ENCODE results near the gene DNAJA4.
A peak's percentile ranks its signal among the peaks of the same experiment; 100 is the strongest.

Gene DNAJA4

DNA sequence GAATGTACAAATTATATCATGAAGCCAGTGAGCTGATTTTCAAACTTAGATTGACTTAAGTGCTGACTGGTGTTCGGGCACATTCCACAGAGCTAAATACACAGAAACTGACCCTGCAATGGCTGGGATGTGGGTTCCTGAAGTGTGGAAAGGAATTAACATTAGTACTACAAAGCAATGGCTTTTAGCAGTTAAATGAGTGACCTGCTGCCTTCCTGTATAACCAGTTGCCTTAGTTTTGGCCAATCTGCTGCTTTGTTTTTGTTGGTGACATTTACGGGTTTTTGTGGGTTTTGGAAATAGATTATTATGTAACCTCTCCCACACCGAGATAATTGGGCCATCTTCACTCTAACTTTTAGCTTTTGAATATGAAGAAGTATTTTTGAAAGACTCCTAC, 37.5 kb downstream of the DNAJA4 start:
- in situ Hi-C loops (cut with HindIII; ENCODE audit: low pct_ligation_motif_present, low sequenced_read_pairs) = no loop called here
- no peak for DNase-seq
- no peaks in the 10 kb centered on the region for H3K27me3 ChIP-seq (replicated peaks)
- no peak overlapping the region for H3K4me3 ChIP-seq (ENCODE audit: low read depth, low read length)
- no peaks in the 10 kb centered on the region for H3K36me3 ChIP-seq (replicated peaks)
- TF ChIP-seq, protein P1, sequence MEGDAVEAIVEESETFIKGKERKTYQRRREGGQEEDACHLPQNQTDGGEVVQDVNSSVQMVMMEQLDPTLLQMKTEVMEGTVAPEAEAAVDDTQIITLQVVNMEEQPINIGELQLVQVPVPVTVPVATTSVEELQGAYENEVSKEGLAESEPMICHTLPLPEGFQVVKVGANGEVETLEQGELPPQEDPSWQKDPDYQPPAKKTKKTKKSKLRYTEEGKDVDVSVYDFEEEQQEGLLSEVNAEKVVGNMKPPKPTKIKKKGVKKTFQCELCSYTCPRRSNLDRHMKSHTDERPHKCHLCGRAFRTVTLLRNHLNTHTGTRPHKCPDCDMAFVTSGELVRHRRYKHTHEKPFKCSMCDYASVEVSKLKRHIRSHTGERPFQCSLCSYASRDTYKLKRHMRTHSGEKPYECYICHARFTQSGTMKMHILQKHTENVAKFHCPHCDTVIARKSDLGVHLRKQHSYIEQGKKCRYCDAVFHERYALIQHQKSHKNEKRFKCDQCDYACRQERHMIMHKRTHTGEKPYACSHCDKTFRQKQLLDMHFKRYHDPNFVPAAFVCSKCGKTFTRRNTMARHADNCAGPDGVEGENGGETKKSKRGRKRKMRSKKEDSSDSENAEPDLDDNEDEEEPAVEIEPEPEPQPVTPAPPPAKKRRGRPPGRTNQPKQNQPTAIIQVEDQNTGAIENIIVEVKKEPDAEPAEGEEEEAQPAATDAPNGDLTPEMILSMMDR (IDR thresholded peaks at IDR 0.05; ENCODE audit: low read depth, low read length, missing control alignments) = no peak
- H3K27ac ChIP-seq = peak overlapping the region; percentile 83

DNA sequence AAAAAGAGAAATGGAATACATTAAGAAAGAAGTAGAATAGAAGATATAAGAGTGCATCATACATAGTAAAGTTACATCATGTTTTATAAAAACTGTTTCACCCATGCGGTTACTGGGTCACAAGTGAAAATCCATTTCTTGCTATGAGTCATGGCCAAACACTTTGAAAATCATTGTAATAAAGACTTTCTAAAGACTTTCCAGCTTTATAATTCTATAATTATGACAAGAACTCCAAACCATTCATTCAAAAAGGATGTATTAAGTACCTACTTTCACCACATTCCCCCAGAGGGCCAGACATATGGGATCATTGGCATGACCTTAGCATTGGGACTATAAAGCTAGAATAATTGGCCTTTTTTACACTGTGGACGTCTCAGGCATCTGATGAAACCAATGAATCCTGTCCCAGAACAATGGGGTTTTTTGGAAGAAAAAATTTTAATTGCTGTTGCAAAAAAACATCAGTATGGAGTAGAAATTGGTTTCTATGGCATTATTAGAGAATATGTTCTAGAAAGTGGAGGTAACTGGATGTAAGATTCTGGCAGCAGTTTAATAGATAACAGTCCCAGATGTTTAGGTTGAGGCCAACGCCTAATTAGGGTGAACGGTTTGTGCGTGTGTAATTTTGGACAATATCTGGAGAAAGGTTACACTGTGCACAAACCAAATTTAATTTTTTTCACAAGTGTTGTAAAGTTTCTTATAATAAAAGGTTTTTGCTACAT, 38.4 kb downstream of the DNAJA4 start:
- no peaks in the 10 kb centered on the region for H3K36me3 ChIP-seq (replicated peaks)
- H3K27me3 ChIP-seq (replicated peaks) = no peaks in the 10 kb centered on the region
- TF ChIP-seq, protein P1 (IDR thresholded peaks at IDR 0.05; ENCODE audit: low read depth, low read length, missing control alignments) = no peak
- peak; percentile 49 for DNase-seq
- H3K4me3 ChIP-seq (ENCODE audit: low read depth, low read length) = no peak overlapping the region
- H3K27ac ChIP-seq = peak overlapping the region; percentile 83
- in situ Hi-C loops (cut with HindIII; ENCODE audit: low pct_ligation_motif_present, low sequenced_read_pairs) = no loop called here

DNA sequence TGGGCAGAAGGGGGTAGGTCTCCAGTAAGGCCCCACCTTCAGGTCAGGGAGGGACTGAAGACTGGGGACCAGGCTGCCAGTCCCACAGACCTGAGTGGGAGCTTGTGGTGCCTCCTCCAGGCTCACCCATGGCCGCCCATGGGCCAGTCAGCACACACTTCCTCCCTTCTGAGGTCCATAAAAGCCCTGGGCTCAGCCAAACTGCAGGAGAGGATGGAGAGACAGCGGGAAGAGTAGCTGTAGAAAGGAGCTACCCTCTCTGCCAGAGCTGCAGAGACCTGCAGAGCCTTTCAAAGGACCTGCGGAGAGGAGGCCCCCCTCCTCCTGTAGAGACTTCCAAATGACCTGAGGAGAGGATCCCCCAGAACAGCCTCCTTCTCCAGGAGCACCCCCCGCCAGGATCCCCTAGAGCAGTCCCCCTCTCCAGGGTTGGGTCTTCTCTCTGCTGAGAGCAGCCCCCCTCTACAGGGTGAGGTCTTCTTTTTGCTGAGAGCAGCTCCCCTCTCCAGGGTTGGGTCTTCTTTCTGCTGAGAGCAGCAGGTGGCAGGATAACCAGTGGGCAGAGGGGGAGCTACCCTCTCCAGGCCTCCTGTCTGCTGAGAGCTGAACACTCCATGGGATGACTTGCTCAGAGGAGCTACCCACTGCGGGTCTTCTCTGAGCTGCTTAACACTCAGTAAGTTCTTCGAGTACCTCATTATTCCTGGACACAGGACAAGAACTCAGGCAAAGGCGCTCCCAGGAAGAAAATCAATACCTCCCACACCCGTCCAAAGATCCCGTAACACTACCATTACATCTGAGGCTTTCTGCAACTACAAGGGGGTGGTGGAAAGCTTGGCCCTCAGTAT, 40.1 kb downstream of the DNAJA4 start:
- Histone ChIP-seq H3K27me3 (replicated peaks) (no peaks in the 10 kb centered on the region), H3K36me3 (replicated peaks) (no peaks in the 10 kb centered on the region), H3K4me3 (ENCODE audit: low read depth, low read length) (no peak overlapping the region), H3K27ac (no peak overlapping the region)
- TF ChIP-seq, protein P1 (IDR thresholded peaks at IDR 0.05; ENCODE audit: low read depth, low read length, missing control alignments) = no peak
- in situ Hi-C loops (cut with HindIII; ENCODE audit: low pct_ligation_motif_present, low sequenced_read_pairs) = no loop called here
- DNase-seq = no peak

- in situ Hi-C loops (cut with HindIII; ENCODE audit: low pct_ligation_motif_present, low sequenced_read_pairs) = no loop called here
- peak; percentile 75 for DNase-seq
- TF ChIP-seq, protein P1 (IDR thresholded peaks at IDR 0.05; ENCODE audit: low read depth, low read length, missing control alignments) = no peak
- peak overlapping the region; percentile 24 for H3K27ac ChIP-seq
- no peaks in the 10 kb centered on the region for H3K27me3 ChIP-seq (replicated peaks)
- H3K4me3 ChIP-seq (ENCODE audit: low read depth, low read length) = no peak overlapping the region
- no peaks in the 10 kb centered on the region for H3K36me3 ChIP-seq (replicated peaks)
Measured at GRCh38 chr15:78306176-78306774, 41.9 kb downstream of the DNAJA4 start.

DNA sequence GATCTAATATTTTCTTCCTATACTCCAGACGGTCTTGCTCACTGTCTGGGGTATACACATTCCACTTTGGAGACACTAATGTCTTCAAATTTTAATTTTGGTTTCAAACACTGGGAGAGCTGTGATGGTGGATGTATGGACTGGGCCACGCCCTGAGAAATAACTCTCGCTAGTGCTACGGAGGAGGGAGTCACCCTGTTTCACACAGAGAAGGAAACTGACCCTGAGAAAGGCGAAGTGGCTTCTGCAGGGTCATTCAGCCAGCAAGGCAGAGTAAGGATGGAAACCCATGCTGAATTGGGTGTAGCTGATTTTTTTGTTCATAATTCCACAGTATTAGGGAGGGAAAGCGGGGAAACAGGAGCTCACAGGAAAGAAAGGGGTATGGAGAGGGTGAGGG, 43.6 kb downstream of the DNAJA4 start:
- H3K4me3 ChIP-seq (ENCODE audit: low read depth, low read length) = no peak overlapping the region
- H3K27ac ChIP-seq = no peak overlapping the region
- TF ChIP-seq, protein P1 (IDR thresholded peaks at IDR 0.05; ENCODE audit: low read depth, low read length, missing control alignments) = no peak
- no peaks in the 10 kb centered on the region for H3K27me3 ChIP-seq (replicated peaks)
- DNase-seq = no peak
- H3K36me3 ChIP-seq (replicated peaks) = no peaks in the 10 kb centered on the region
- in situ Hi-C loops (cut with HindIII; ENCODE audit: low pct_ligation_motif_present, low sequenced_read_pairs) = no loop called here
